HG03103 (cell line): Measurements from ENCODE around the gene SRGAP3.
A peak's percentile ranks its signal among the peaks of the same experiment; 100 is the strongest.

Experiments
- ATAC-seq: cut with Tn5 transposase; IDR thresholded peaks from one replicate; pipeline ENCODE4 v1.9.1; 2021; ENCODE audit warnings: low read depth; ENCODE audit not compliant: unreplicated experiment

The SRGAP3 gene

DNA sequence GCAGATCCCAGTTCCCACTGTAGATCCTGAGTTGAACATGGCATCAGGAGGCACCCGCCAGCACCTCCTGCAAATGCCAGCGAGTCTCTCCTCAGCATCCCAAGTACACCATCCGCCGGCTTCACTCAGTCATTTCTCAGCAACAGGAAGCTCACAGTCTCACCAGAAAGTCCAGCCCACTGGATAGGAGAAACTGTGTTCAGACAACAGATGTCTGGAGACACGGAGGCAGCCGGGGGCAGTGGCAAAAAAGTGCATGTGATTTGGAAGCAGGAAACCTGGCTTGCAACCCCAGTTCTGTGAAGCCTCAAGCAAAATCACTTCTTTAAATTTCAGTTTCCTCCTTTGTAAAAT, 68.7 kb downstream of the SRGAP3 start:
- ATAC-seq, result no peak

DNA sequence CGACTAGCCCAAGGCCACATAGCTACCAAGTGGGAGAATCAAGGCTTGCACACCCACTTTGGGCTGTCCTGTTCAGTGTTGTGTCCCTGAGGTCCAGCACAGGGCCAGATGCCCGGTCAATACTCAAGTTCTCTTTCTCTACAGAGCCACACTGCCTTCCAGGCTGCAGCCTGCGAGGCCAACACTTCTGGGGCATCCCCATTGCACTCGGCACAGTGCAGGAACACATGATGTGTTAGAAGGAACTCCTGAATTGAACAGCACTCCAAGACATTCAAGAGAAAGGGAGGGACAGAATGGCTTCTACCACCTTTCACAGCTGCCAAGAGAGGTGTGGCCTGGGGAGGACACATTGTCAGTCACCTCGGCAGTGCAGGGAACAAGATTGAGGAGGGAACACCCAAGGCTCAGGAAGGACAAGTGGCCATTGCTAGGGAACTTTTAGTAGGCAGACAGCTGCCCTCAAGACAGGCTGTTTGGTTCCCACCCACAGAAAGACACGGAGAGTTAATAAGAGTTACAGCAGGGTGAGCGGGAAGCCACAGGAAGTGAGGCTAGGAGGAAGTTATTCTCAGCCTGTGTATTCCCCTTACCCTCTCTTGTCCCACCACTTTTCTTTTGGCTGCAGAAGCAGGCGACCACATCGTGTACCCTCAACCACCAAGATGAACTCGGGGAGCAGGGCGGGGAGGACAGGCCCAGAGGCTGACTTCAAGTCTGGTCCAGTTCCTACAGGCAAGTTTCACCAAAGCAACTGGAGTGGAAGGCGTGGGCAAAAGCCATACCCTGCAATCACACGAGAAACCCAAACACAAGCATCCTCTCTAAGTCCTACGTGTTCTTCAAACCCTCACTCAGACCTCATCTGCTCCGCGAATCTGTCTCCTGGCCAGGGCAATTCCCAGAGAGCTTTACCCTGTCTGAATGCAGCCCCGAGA, 69.4 kb downstream of the SRGAP3 start:
- peak; percentile 63 for ATAC-seq

DNA sequence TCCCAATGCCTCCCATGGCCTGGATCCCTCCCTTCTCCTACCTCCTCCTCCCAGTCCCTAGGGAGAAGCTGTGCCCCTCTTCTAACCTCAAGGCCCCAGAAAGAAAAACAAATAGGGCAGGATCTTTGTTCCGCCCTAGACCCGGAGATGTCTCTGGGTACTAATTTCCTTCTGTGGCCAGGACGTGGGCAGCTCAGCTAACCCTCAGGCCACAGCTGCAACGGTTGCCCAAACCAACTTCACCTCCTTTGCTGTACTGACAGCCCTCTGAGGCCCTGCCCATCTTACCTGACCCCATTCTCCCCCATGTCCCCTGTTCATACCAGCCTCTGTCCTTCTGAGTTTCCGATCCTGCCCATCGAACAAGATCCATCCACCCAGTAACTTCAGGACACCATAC, 70.7 kb downstream of the SRGAP3 start:
- ATAC-seq, result no peak

DNA sequence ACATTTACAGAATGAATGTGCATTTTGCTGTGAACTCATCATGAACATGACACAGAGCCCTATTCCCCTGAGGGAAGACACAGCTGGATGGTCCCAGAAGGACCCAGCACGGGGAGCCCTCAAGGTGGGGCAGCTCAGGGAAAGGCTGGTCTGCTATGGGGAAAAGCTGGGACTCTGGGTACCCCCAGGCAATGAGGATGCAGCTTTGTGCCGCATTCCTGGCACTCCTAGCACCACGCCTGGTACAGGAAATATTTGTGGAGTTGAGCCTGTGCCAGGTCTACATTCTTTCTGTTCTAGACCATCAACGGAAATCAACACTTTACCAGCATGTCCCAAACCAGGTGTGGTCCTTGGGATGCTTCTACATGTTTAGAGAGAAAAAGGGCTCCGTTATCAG, 74.0 kb downstream of the SRGAP3 start:
- no peak for ATAC-seq

DNA sequence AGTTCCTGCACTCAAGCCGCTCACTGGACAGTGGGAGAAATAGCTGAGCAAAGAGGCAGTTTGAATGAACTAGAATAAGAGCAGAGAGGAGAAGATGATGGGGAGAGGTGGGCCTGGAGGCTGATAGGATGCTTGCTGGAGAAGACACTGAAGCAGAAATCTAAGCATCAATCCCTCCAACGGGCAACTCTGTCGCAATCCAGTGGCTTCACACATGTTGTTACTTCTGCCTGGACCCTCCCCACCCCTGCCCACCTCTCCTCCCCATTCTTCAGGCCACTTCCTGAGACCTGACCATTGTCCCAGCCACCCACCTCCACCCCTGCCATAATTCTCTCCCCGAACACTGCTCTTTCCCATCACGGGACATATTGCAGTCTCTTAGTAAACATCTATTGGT, 76.0 kb downstream of the SRGAP3 start:
- no peak for ATAC-seq

DNA sequence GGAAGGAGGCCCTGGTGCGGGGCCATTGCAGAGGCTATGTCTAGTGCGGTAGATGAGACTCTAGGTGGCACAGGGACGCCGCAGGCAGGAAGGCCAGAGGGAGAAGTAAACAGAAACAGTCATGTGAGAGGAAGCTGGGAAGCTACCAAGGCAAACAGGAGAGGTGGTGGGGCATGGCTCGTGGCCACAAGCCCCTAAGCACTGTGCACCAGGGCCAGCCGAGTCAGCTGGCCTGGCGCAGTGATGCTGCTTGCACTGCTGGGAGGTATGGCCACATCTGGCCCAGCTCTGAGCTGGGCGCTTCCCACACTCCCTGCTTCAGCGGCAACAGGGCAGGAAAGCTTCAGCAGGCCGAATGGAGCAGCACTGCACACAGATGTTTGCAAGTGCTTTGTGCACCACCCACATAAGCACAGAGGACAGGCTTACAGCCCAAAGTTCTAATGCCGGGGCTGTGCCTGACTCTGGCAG, 76.6 kb downstream of the SRGAP3 start:
- no peak for ATAC-seq

DNA sequence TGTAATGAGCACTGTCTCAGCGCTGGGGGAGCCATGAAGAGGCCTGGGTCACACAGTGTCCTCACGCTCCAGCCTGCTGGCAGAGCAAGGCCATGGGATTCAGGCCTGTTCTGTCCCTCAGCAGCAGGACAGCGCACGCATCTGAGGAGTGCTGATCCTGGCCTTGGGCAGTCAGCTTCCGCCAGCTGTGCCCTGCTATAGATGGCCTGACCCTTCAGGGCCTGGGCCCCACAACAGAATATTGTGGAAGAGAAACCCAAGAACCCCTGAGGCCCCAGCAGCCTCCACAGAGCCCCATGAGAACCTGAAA, 78.6 kb downstream of the SRGAP3 start:
- ATAC-seq, result no peak

DNA sequence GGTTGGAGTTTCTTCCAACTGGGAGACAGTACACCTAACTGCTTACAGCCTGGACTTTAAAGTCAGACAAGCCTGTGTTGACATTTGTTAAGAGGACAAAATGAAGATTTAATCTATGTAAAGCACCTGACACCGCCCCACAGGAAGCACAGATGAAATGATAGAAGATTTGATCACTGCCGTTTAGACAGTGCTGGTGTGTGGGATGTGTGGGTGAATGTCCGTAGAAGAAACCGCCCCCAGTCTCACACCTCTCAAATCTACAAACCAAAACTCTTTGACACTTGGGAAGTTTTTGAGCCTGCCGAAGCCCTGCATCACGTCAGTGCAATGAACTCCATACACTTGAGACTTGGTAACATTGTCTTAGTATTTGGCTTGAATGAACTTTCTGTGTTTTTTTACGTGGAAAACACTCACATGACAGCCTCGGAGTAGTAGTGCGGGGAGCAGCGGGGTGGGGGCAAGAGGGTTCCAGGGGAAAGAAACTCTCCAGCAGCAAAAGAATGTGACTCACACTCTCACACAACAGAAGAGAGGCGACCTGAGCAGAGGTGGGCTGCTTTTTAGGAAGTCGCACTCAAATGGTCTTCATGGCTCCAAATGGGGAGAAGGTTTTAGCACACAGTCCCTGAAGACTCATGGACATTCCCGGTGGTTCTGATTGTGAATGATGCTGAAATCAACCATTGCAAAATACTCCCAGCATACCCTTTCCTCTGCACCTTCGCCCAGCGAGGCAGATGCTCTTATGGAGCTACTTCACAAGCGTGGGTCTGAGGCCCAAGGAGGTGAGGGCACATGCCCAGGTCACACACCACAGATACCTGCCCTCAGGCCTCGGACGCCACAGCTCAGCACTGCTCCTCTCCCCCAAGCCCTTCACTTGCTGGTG, 79.2 kb downstream of the SRGAP3 start:
- no peak for ATAC-seq

DNA sequence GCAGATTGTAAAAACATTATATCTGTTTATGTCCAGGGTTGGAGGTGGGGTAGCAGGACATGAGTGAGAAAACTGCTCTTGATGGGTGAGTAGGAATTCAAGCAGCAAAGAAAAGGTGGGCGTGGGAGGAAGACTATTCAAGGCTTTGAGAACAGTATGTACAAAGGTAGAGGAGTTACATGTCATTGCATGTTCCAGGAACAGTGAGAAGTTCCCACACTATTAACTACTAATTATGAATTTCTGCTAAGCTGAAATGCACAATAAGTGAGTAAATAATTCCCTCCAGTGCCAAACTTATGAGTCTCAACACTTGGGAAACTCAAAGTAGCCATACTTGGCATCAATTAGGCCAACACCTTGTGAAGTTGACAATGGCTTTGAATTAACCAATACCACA, 80.1 kb downstream of the SRGAP3 start:
- ATAC-seq, result no peak

DNA sequence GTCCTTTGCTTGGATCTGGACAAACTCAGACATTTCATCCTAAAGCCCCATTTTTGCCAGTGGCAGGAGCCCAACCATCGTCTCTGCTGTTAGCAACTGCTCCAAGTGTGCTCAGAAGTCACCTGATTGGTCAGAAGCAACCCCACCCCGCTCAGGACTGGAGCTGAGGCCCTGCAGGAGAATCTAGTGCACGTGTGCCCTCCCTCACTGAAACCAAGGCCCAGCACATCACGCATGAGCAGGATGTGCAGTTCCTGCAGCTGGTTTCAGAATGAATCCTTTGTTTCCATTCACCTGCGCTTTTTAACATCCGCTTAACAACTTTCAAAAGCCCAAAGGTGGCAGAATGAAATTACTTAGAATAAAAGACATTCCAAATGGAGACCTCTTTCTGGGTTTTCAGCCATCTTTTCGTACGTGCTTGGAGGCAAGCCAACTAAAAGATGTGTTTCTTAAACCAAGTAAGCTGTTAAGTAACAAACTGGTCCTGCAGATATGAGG, 81.2 kb downstream of the SRGAP3 start:
- peak; percentile 99 for ATAC-seq

DNA sequence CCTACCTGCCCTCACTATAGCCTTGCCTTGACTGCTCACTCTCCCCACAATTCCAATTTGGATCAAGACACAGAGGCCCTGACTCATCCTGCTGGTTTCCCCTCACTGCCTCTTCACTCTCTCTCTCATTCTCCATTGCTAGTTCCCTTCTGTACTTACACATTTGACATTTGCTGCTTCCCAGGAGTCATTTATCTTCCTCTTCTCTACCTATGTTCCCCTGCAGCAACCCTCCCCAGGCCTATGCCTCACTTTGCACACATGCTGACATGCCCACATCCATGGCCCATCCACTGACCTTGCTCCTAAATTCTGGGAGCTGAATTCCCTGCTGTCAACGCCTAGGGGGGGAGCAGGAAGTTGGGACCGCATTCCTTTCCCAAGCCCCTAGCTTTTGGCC, 82.2 kb downstream of the SRGAP3 start:
- no peak for ATAC-seq

DNA sequence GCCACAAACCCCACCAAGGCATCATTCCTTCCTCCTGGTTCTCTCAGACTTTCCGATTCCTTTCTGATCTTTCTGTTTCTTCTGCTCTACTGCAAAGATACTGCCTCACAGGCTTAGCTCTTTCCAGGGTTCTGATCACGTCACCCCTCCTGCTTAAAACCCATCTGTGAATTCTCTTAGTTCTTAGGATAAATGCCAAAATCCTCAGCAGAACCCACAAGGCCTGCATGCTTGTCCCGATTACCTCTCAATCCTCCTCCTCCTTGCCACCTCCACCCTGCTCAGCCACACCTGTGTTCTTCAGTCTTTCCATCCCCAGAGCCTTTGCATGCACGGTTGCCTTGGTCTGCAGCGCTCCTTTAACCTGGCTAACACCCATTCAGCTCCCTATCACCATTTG, 84.0 kb downstream of the SRGAP3 start:
- ATAC-seq, result no peak

DNA sequence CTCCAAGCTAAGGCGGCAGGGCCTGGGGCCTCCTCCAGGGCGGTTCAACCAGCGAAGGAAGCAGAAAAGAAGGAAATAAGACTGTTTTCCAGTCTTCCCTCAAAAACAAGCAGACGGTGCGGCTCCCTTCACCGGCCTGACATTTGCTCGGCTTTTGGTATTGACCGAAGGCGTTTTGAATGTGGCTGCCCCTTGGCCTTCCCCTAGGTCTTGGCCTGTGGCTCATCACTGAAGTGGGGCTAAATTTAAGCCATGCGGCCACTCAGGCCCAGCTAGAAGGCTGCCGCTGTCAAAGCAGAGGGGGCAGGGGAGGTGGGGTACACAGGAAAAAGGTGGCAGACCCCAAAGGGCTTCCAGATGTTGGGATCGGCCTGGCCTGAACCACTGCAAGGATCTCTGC, 86.2 kb downstream of the SRGAP3 start:
- ATAC-seq, result no peak

DNA sequence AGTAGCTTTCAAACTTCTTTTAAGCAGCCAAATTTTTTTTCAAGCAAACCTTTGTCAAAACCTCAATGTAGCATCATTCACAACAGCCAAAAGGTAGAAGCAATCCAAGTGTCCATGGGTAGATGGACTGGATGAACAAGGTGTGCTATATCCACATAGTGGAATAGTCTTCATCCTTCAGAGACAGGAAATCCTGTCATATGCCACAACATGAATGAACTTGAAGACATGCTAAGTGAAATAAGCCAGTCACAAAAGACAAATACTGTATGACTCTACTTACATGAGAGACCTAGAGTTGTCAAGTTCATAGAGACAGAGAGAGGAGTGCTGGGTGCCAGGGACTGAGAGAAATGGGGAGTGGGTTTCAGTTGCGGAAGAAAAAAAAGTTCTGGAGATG, 87.6 kb downstream of the SRGAP3 start:
- ATAC-seq, result no peak

DNA sequence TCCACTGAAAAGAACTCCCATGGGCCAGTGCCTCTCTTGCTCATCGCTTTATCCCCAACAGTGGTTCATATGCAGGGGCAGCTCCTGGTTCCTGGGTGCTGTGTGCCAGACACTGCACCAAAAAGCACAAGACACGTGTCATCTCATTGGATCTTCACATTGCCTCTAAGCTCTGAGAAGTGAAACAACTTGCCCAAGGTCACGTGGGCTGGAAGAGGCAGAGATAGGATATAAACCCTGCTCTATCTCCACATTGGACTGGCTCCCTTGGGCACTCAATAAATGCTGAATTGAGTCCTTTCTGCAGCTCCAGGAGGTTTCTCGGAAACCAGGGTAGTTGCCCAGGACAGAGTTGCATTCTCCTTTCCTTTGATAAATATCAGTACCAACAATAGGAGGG, 88.1 kb downstream of the SRGAP3 start:
- ATAC-seq, result no peak

DNA sequence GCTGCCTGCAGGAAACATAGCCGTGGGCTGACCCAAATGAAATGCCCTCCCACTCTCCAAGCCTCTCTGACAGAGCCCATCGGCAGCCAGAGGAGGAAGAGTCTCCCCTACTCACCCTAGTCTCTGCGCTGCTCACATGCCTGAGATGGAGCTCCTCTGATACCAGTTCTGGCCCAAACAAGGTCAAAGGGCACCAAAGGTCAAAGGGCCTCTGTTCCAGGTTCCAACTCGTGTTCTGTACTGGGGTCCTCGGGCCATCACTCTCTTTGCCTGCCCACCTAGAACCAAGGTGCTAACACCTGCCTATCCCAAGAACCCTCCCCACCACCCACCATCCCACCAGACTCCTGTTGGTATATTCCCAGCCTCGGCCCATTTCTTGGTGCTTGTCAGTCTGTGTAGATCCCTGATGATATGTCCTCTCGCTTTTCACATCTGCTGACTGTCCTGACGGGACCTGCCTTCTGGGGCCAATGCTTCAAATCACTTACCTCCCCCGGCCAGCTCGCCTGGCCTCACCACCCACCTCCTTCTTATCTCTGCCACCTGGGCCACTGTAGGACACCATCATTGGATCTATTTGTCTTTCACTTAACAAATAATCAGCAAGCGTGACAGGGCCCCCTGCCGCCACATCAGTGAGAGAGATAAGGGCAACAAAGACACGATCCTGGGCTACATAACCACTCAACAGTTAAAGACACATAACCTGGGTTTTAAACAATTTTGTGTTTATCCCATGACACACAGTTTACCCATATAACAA, 90.4 kb downstream of the SRGAP3 start:
- ATAC-seq, result no peak

DNA sequence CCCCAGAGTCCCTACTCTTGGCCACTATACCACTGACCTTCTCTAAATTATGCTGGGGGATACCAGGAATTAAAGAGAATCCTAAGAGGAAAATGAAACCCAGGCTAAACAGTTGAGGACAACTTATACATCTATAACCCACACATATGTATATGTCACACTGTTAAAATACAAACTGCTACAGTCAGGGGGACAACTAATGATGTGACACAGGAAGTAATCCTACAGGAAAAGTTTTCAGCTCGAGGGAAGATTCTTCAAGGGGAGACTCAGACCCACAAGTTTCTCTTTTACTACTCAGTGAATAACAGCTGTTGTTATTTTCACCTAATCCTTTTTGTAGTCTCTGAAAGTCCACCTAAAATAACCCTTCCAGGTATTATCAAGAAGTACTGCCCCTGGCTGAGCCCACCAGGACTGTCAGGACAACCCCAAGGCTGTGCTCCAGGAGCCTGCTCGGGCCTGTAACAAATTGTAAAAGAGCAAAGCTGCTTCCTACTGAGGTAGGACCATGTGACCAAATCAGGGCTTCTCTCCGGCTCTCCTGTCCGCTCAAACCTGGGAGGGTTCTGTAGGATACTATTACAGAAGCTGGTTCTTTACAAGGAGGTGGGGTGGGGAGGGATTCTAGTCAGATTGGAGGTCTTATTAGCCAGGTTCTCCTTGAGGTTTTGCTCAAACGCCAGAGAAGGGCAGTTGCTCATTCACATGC, 91.6 kb downstream of the SRGAP3 start:
- ATAC-seq, result no peak

DNA sequence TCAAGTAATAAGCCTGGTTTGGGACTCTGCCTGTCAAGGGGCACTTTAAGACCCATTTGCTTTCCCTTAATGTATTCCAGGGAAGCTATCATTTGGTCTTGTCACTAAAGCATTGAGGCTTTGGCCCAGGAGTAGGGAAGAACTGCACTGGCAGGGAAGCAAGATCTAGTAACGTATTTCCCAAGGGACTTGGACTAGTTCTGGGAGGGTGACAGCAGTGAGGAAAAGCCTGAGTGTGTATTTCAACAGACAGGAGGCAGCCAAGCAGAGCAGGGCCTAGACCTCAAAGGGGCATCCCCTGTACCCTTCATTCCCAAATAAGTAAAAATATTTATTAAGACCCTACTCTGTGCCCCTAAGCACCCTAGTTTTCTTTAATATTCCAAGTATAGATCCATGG, 92.8 kb downstream of the SRGAP3 start:
- no peak for ATAC-seq

DNA sequence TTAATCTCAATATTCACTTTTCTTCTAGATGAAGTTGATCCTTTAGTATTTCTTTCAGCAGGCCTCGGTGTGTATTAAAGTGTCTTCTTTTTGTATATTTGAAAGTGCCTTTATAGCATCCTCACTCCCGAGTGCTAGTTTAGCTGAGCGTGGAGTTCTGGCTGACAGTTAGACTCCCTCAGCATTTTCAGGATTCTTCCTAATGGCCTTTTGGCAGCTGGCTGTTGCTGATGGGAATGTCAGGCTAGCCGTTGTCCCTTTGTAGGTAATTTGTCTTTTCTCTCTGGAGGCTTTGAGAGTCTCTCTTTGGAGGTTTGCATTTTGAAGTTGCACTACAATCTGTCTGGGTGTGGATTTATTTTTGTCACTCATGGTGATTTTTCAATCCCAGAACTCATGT, 94.4 kb downstream of the SRGAP3 start:
- ATAC-seq, result no peak

DNA sequence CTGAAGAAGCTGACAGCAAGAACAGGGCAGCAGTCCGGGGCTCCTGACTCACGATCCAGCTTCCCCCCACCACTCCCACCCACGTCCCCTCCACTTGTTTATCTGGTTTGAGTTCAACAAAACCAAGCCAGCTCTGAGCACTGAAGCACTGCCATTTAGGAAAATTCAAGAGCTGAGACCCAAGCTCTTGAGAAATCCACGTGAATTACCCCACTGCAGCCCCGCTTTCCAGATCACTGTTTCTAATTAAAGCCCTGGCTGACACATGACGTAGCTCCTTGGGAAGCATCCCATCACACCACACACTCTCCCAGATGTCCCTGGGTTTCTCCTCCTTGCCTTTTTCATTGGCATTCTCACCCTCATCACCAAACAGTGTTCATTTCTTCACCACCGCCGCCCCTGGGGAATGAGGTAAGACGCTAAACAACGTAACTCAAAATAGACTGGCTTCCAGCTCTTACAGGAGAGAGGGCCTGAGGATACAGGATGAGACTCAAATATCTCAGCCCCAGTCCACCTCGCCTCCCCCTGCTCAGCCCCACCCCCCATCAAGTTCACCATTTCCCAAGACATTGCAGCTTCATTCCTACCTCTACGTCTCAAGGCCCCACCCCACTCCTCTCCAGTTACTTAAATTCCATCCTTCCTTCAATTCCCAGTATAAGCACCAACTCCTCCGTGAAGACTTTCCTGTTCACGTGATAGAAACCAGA, 95.4 kb downstream of the SRGAP3 start:
- ATAC-seq, result no peak
